ENCODE measurements around the gene CASP12. TPM values are rescaled to one million over a fixed set of nuclear protein-coding genes. Genes with fewer than 3 reads are reported as not detected.

Gene CASP12
- total RNA-seq, 2 donors from 2014 or later = 2.9 TPM; not detected in 1

DNA sequence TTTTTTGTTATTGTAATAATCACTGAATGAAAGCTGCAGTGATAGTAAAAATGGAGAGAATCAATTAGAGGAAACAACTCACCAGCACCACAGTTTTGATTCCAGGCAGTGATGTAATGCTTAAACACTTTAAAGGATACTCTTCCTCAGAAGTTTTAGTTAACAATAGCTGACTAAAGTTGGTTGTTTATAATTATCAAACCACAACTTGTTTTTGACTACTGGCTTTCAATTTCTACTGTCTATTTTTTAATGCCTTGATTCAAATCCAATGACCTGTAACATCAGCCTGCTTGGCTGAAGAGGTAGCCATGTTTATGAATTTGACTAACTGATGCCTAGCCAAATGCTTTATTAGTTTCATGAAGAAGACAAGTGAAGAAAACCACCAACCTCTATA, 18.2 kb upstream of the CASP12 start:
- Histone ChIP-seq H3K9me3 (no peaks in the 10 kb centered on the region), H3K27me3 (no peaks in the 10 kb centered on the region), H3K27ac (no peak overlapping the region), H3K36me3 (no peaks in the 10 kb centered on the region), H3K4me1 (peaks cover 0 to 4% of the 10 kb centered on the region in 2 donors), H3K4me3 (no peak overlapping the region)
- no peak for DNase-seq (ENCODE audit: low spot score)
- TF ChIP-seq, protein P1, sequence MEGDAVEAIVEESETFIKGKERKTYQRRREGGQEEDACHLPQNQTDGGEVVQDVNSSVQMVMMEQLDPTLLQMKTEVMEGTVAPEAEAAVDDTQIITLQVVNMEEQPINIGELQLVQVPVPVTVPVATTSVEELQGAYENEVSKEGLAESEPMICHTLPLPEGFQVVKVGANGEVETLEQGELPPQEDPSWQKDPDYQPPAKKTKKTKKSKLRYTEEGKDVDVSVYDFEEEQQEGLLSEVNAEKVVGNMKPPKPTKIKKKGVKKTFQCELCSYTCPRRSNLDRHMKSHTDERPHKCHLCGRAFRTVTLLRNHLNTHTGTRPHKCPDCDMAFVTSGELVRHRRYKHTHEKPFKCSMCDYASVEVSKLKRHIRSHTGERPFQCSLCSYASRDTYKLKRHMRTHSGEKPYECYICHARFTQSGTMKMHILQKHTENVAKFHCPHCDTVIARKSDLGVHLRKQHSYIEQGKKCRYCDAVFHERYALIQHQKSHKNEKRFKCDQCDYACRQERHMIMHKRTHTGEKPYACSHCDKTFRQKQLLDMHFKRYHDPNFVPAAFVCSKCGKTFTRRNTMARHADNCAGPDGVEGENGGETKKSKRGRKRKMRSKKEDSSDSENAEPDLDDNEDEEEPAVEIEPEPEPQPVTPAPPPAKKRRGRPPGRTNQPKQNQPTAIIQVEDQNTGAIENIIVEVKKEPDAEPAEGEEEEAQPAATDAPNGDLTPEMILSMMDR (IDR thresholded peaks at IDR 0.05) = no peak

DNA sequence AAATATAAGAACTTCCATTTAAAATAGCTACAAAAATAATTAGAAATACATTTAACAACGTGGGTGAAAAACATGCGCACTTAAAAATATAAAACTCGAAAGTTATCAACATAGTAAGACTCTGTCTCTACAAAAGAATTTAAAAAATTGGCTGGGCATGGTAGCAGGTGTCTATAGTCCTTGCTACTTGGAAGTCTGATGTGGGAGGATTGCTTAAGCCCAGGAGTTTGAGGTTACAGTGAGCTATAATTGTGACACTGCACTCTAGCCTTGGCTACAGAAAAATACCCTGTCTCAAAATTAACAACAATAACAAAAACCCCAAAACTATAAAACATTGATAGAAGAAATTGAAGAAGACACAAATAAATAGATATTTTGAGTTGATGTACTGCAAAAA, 13.8 kb upstream of the CASP12 start:
- Histone ChIP-seq H3K9me3 (no peaks in the 10 kb centered on the region), H3K27ac (no peak overlapping the region), H3K4me1 (peaks cover 0 to 2% of the 10 kb centered on the region in 2 donors), H3K27me3 (no peaks in the 10 kb centered on the region), H3K4me3 (no peak overlapping the region), H3K36me3 (no peaks in the 10 kb centered on the region)
- TF ChIP-seq, protein P1 (IDR thresholded peaks at IDR 0.05) = no peak
- no peak for DNase-seq (ENCODE audit: low spot score)

DNA sequence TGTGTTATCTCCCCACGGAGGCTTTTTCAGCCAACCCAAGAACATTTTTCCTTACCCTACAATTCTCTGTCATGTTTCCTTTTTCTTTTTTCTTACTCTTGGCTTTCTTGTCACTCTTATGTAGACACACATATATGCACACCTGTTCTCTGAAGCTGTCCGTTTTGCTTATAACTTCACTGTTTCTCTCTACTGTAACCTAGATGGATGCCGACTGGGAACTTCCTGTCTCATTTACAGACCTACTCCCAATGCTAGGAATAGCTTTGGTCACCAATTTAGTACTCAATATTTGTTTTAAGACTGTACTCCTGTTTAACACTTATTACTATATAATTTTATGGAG, 9.9 kb upstream of the CASP12 start:
- no peaks in the 10 kb centered on the region for H3K4me1 ChIP-seq
- no peak for DNase-seq (ENCODE audit: low spot score)
- H3K27me3 ChIP-seq = no peaks in the 10 kb centered on the region
- H3K9me3 ChIP-seq = no peaks in the 10 kb centered on the region
- H3K27ac ChIP-seq = no peak overlapping the region
- TF ChIP-seq, protein P1 (IDR thresholded peaks at IDR 0.05) = no peak
- no peaks in the 10 kb centered on the region for H3K36me3 ChIP-seq
- no peak overlapping the region for H3K4me3 ChIP-seq

DNA sequence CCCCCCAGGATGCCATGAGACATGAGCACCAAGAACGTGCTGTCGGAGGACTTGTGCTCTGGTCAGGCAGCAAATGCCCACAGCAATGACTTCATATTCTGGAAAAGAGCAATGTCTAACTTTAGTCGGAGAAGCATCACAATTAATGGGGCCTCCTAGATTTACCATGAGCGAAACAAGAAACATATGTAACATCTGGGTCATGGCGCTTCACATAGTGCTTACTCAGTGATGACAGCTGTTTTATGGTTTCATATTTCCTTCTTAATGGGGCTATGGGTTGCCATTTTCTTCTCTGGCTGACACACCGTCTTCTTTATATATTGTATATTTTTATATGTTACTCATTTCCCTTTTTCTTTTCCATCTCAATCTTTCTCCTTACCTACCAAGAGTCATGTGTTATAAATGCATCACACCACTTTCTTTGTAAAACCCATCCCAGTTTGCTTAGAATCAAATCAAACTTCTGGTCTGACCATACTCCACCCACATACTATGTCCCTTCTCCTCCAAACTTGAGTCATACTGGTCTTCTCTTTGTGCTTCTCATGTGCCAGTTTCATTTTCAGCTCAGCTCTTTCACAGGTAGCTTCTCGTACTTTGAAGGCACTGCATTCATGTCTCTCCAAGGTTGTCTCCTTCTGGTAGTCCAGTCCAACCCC, 9.4 kb upstream of the CASP12 start:
- Histone ChIP-seq H3K4me3 (no peak overlapping the region), H3K27ac (no peak overlapping the region), H3K27me3 (no peaks in the 10 kb centered on the region), H3K9me3 (no peaks in the 10 kb centered on the region), H3K4me1 (no peaks in the 10 kb centered on the region), H3K36me3 (no peaks in the 10 kb centered on the region)
- TF ChIP-seq, protein P1 (IDR thresholded peaks at IDR 0.05) = no peak
- DNase-seq (ENCODE audit: low spot score) = no peak

DNA sequence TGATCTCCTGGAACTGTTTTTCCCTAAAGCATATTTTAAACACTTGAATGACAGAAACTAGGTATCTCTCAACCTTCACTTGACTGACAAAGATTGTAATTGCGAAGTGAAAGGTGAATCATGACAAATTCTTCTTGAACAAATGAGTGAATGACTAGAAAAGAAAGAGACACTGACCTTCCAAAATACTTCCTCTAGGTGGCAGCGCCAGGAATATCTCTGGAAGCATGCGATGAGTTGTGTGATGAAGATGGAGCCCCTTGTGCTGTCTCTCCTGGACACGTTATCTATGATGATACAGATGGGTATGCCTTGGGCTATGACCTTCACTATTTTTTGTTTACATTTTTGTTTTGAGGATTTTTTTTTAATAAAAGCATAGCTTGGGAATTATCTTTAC, 7.0 kb upstream of the CASP12 start:
- Histone ChIP-seq H3K4me3 (no peak overlapping the region), H3K4me1 (no peaks in the 10 kb centered on the region), H3K27me3 (no peaks in the 10 kb centered on the region), H3K27ac (no peak overlapping the region), H3K36me3 (no peaks in the 10 kb centered on the region), H3K9me3 (no peaks in the 10 kb centered on the region)
- TF ChIP-seq, protein P1 (IDR thresholded peaks at IDR 0.05) = no peak
- no peak for DNase-seq (ENCODE audit: low spot score)

DNA sequence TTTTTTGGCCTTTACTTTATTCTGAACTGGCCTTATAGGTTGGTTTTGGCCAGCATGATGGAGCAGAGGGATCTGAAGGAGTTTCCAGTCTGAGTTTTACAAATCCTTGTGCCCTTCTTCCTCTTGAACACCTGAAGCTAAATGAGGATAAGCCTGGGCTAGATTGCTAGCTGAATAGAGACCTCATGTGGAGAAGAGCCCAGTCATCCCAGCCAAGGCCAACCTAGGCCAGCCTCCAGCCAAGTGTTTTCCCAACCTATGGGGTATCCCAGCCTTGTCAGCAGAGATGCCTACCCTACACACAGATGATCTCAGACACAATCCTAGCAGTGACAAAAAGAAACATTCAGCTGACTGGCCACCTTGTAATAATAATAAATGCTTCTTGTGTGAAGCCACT, 966 bp upstream of the CASP12 start:
- no peak overlapping the region for H3K4me3 ChIP-seq
- no peaks in the 10 kb centered on the region for H3K27me3 ChIP-seq
- H3K4me1 ChIP-seq = peaks cover 0 to 12% of the 10 kb centered on the region in 2 donors
- no peak for DNase-seq (ENCODE audit: low spot score)
- no peaks in the 10 kb centered on the region for H3K9me3 ChIP-seq
- peak overlapping the region in 1 of 2 donors; percentile 66 for H3K27ac ChIP-seq
- TF ChIP-seq, protein P1 (IDR thresholded peaks at IDR 0.05) = no peak
- H3K36me3 ChIP-seq = no peaks in the 10 kb centered on the region
